Chondrocyte (in vitro differentiated cells): ENCODE measurements around the gene ITIH4. TPM values are rescaled to one million over a fixed set of nuclear protein-coding genes. Genes with fewer than 3 reads are reported as not detected.
A peak's percentile ranks its signal among the peaks of the same experiment; 100 is the strongest.

ENCODE experiments used
- DNase-seq: peaks from one replicate; pipeline ENCODE4 v3.0.0; 2021; ENCODE audit warnings: mixed read lengths, low spot score
- H3K27ac Mint-ChIP-seq: one replicate; pipeline ENCODE4 v1.8.0; 2021; ENCODE audit warnings: mild to moderate bottlenecking, moderate library complexity, mixed read lengths; ENCODE audit not compliant: unreplicated experiment
- H3K27me3 Mint-ChIP-seq: 2 replicates; pipeline ENCODE4 v1.8.0; 2021; ENCODE audit warnings: low read depth, mixed read lengths
- H3K36me3 Mint-ChIP-seq: 2 replicates; pipeline ENCODE4 v1.8.0; 2021; ENCODE audit warnings: low read depth, mixed read lengths
- H3K4me1 Mint-ChIP-seq: 2 replicates; pipeline ENCODE4 v1.8.0; 2021; ENCODE audit warnings: low read depth, mild to moderate bottlenecking, mixed read lengths
- H3K4me3 Mint-ChIP-seq: one replicate; pipeline ENCODE4 v1.8.0; 2021; ENCODE audit warnings: mild to moderate bottlenecking, moderate library complexity, mixed read lengths; ENCODE audit not compliant: unreplicated experiment
- H3K9me3 Mint-ChIP-seq: 2 replicates; pipeline ENCODE4 v1.8.0; 2021; ENCODE audit warnings: low read depth, mixed read lengths
- CTCF ChIP-seq: fragments of 200-600 bp; sonication (generic); IDR thresholded peaks from 2 replicates; pipeline ENCODE4 v1.5.0; 2021; ENCODE audit warnings: antibody characterized with exemption, mild to moderate bottlenecking, moderate library complexity
- total RNA-seq: library from RNA; stranded (reverse); gene quantifications from 3 replicates; pipeline ENCODE4 v1.2.1, GENCODE V29; 2021

Gene ITIH4
- total RNA-seq, 1 donor from 2014 or later = 5.2 TPM

DNA sequence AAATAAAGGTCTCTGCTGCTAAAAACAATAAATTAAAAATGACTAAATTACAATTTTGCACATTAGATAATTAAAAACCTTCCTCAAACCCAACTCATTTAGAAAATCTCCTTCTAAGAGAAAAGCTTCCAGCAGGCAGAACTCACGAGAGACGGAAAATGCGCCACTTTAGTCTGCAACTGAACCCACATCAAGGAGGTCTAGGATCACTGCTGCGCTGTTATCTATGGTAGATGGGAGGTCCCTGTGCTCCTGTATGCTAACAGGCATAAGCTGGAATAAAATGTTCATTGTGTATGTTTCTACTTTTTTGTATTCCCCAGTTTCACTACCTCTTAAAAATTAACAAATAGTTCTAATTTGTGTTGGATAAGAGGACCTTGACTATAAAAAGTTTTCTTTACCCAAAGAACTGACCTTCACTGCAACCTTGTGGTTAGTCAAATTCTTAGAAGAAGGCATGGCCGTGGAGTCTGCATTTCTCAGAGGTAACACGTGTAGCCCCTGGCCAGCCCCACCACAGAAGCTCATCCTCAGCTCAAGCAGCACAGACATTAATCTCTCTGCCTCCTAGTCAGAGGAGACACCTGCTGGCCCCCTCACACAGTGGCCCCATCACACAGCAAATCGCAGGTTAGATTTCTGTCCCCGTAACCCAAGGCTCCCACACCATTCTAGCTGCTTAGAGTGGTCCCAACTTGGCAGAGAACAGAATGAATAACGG lies 44.6 kb upstream of the ITIH4 start:
- DNase-seq = no peak
- Mint-ChIP-seq H3K27me3 (no peaks in the 10 kb centered on the region), H3K36me3 (peaks cover 3% of the 10 kb centered on the region), H3K9me3 (no peaks in the 10 kb centered on the region), H3K4me3 (no peak overlapping the region), H3K4me1 (peaks cover 15% of the 10 kb centered on the region), H3K27ac (no peak overlapping the region)
- TF ChIP-seq CTCF = no peak

GRCh38 chr3:52874160-52874701 lies 43.8 kb upstream of the ITIH4 start:
- Mint-ChIP-seq H3K4me3 (no peak overlapping the region), H3K27me3 (no peaks in the 10 kb centered on the region), H3K4me1 (peaks cover 15% of the 10 kb centered on the region), H3K27ac (no peak overlapping the region), H3K36me3 (peaks cover 3% of the 10 kb centered on the region), H3K9me3 (no peaks in the 10 kb centered on the region)
- no peak for DNase-seq
- no peak for TF ChIP-seq CTCF

DNA sequence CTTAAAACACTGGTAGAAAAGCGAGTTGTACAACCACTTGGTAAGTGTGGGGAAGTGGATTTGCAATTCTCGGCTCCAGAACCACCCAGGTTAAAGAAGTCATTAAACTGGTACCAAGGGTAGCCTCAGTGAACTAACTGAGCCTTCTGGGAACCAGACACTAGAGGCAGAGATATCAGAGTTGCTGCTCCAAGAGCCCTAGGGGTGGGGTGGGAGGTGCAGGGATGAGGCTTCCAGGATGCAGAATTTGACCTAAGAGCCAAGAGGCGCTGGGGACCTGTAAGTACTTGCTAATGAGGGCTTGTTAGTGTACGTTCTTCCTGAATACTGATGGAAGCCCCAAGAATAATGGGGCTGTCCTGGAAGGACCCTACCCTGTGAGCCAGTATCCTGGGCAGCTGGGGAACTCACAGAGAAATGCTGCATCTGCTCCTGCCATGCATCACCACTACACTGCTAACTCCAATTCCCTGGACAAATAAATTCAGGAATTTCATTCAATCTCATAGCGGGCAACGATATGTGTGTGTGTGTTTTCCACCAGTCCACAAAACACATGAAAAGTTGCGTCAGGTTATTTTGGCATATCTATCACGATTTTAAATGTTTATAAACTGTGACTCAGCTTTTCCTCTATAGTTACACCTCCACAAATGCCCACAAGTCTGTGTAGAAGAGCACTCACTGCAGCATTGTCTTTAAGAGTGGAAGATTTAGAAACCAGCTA lies 43.1 kb upstream of the ITIH4 start:
- peak overlapping the region; percentile 51 for H3K27ac Mint-ChIP-seq
- no peaks in the 10 kb centered on the region for H3K9me3 Mint-ChIP-seq
- H3K4me3 Mint-ChIP-seq = no peak overlapping the region
- TF ChIP-seq CTCF = peak; percentile 14
- peaks cover 15% of the 10 kb centered on the region for H3K4me1 Mint-ChIP-seq
- H3K27me3 Mint-ChIP-seq = no peaks in the 10 kb centered on the region
- H3K36me3 Mint-ChIP-seq = no peaks in the 10 kb centered on the region
- DNase-seq = no peak

- DNase-seq = no peak
- no peaks in the 10 kb centered on the region for H3K9me3 Mint-ChIP-seq
- peaks cover 15% of the 10 kb centered on the region for H3K4me1 Mint-ChIP-seq
- H3K4me3 Mint-ChIP-seq = no peak overlapping the region
- H3K36me3 Mint-ChIP-seq = no peaks in the 10 kb centered on the region
- H3K27ac Mint-ChIP-seq = no peak overlapping the region
- TF ChIP-seq CTCF = no peak
- no peaks in the 10 kb centered on the region for H3K27me3 Mint-ChIP-seq
Observed at GRCh38 chr3:52872245-52872644, 41.8 kb upstream of the ITIH4 start.

DNA sequence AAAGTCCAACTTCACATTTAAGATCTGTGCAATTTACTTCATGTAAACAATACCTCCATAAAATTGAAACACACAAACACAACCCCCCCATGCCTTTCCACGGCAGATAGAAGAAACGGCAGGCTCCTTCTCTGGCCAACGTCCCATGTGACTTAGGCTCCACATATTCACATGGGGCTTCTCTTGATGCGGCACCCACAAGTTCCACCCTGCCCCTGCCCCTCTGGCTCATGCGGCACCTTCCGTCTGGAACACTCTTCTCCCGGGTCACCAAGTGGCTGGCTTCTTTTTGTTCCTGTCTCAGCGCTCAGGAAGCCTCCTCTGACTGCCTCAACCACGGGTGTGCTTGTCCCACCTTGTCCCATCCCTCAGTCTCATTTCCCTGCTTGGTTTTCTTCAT lies 41.3 kb upstream of the ITIH4 start:
- H3K4me1 Mint-ChIP-seq = peaks cover 15% of the 10 kb centered on the region
- no peak overlapping the region for H3K27ac Mint-ChIP-seq
- TF ChIP-seq CTCF = no peak
- H3K4me3 Mint-ChIP-seq = no peak overlapping the region
- H3K9me3 Mint-ChIP-seq = no peaks in the 10 kb centered on the region
- no peaks in the 10 kb centered on the region for H3K27me3 Mint-ChIP-seq
- H3K36me3 Mint-ChIP-seq = no peaks in the 10 kb centered on the region
- DNase-seq = no peak
